ENCODE data around the gene WIPF3. TPM values are rescaled to one million over a fixed set of nuclear protein-coding genes. Genes with fewer than 3 reads are reported as not detected.
A peak's percentile ranks its signal among the peaks of the same experiment; 100 is the strongest.

Gene WIPF3
- total RNA-seq, 1 donor from 2014 or later, result 0.67 TPM

DNA sequence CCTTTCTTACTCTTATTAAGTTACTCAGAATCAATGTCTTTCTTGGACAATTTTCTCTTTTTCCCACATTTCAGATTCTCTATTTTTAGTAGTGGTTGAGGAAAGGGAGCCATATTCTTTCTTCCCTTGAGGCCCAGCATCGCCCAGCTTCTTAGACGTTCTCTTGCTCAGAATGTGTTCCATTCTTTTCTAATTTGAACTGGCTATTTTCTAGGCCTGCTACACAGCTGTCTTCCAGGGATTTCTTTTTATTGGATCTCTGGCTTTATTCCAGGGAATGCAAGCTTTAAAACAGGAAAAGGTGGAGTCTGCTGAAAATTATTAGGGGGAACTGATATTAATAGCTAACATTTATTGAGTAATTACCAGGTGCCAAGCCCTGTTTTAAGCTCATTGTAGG, 58.3 kb downstream of the WIPF3 start:
- Histone ChIP-seq H3K36me3 (no peaks in the 10 kb centered on the region), H3K9me3 (no peaks in the 10 kb centered on the region), H3K4me1 (peaks cover 25% of the 10 kb centered on the region), H3K27ac (no peak overlapping the region), H3K4me3 (no peak overlapping the region), H3K27me3 (no peaks in the 10 kb centered on the region)
- DNase-seq, result no peak
- ATAC-seq, result no peak
- TF ChIP-seq, protein P1, sequence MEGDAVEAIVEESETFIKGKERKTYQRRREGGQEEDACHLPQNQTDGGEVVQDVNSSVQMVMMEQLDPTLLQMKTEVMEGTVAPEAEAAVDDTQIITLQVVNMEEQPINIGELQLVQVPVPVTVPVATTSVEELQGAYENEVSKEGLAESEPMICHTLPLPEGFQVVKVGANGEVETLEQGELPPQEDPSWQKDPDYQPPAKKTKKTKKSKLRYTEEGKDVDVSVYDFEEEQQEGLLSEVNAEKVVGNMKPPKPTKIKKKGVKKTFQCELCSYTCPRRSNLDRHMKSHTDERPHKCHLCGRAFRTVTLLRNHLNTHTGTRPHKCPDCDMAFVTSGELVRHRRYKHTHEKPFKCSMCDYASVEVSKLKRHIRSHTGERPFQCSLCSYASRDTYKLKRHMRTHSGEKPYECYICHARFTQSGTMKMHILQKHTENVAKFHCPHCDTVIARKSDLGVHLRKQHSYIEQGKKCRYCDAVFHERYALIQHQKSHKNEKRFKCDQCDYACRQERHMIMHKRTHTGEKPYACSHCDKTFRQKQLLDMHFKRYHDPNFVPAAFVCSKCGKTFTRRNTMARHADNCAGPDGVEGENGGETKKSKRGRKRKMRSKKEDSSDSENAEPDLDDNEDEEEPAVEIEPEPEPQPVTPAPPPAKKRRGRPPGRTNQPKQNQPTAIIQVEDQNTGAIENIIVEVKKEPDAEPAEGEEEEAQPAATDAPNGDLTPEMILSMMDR (IDR thresholded peaks at IDR 0.05), result no peak
- intact Hi-C loops (cut with DNase I), result no loop called here

GRCh38 chr7:29865526-29865925, 59.2 kb downstream of the WIPF3 start:
- Histone ChIP-seq H3K9me3 (no peaks in the 10 kb centered on the region), H3K27me3 (no peaks in the 10 kb centered on the region), H3K4me1 (peaks cover 21% of the 10 kb centered on the region), H3K36me3 (no peaks in the 10 kb centered on the region), H3K27ac (no peak overlapping the region), H3K4me3 (no peak overlapping the region)
- TF ChIP-seq, protein P1 (IDR thresholded peaks at IDR 0.05), result no peak
- DNase-seq (no peak), ATAC-seq (no peak)
- intact Hi-C loops (cut with DNase I), result no loop called here

GRCh38 chr7:29866490-29866930, 60.2 kb downstream of the WIPF3 start:
- no peak overlapping the region for H3K4me3 ChIP-seq
- no peaks in the 10 kb centered on the region for H3K9me3 ChIP-seq
- H3K36me3 ChIP-seq, result no peaks in the 10 kb centered on the region
- no peaks in the 10 kb centered on the region for H3K27me3 ChIP-seq
- no peak overlapping the region for H3K27ac ChIP-seq
- intact Hi-C loops (cut with DNase I), result no loop called here
- H3K4me1 ChIP-seq, result peaks cover 21% of the 10 kb centered on the region
- ATAC-seq, result peak; percentile 93
- DNase-seq, result peak; percentile 86
- TF ChIP-seq, protein P1 (IDR thresholded peaks at IDR 0.05), result no peak

- no peak overlapping the region for H3K4me3 ChIP-seq
- no peaks in the 10 kb centered on the region for H3K9me3 ChIP-seq
- no peaks in the 10 kb centered on the region for H3K36me3 ChIP-seq
- no peak for DNase-seq
- no peak overlapping the region for H3K27ac ChIP-seq
- H3K4me1 ChIP-seq, result peaks cover 3% of the 10 kb centered on the region
- H3K27me3 ChIP-seq, result no peaks in the 10 kb centered on the region
- intact Hi-C loops (cut with DNase I), result no loop called here
- TF ChIP-seq, protein P1 (IDR thresholded peaks at IDR 0.05), result no peak
- no peak for ATAC-seq
Observed at GRCh38 chr7:29871787-29872398, 65.6 kb downstream of the WIPF3 start.

GRCh38 chr7:29873644-29874294, 67.5 kb downstream of the WIPF3 start:
- Histone ChIP-seq H3K27ac (no peak overlapping the region), H3K36me3 (no peaks in the 10 kb centered on the region), H3K27me3 (no peaks in the 10 kb centered on the region), H3K4me1 (no peaks in the 10 kb centered on the region), H3K4me3 (no peak overlapping the region), H3K9me3 (no peaks in the 10 kb centered on the region)
- ATAC-seq, result no peak
- TF ChIP-seq, protein P1 (IDR thresholded peaks at IDR 0.05), result no peak
- no peak for DNase-seq
- intact Hi-C loops (cut with DNase I), result no loop called here

All from upper lobe of right lung (tissue), 1 donor.